ENCODE results near the gene EP300. TPM values are rescaled to one million over a fixed set of nuclear protein-coding genes. Genes with fewer than 3 reads are reported as not detected.

Gene EP300
- total and polyA plus RNA-seq, 3 donors from 2014 or later = 59.2 to 242 (median 221) TPM

- intact Hi-C loops (cut with DNase I; ENCODE audit: low total_unique reads) = no loop called here
- WGBS, 2 donors = 79 to 81% methylated on average over 3 of the region's 3 CpGs
These were observed 88.5 kb downstream of the EP300 start for GRCh38 chr22:41180926-41181325.

DNA sequence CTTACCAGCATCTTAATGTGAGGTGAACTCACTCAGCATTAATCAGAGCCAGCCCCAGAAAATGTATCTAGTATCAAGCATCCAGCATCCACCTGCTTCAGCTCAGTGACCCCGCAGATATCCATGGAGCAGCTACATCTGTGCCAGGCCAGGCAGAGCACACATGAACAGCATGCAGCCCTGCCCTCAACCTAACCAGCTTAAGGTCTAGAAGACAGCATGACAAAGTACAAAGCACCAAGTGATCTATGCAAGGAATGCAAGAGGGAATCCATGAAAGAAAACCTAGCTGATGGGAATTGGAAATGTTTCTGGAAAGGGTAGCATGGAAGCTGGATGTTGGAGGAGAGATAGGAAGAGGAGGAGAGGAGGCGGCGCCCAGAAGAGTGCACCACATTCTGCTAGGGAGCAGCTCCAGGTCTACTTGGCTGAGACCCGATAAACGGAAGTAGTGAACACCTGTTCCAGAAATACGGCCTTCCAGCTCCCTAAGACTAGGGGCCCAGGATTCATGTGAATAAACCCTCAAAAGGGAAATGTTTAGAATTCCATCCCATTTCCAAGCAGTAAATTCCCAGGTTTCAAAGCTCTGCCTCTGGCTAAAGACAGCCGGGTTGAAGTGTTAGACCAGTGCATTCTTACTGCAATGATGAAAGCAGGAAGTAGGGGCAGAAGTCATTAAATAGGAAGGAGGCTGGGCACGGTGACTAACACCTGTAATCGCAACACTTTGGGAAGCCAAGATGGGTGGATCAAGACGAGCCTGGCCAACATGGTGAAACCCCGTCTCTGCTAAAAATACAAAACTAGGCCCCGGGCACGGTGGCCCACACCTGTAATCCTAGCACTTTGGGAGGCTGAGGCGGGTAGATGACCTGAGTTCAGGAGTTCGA is 89.2 kb downstream of the EP300 start:
- WGBS, 2 donors = 67 to 70% methylated on average over 15 of the region's 15 CpGs
- TF ChIP-seq POLR2A (IDR thresholded peaks at IDR 0.05) = no peak
- TF ChIP-seq, protein P1, sequence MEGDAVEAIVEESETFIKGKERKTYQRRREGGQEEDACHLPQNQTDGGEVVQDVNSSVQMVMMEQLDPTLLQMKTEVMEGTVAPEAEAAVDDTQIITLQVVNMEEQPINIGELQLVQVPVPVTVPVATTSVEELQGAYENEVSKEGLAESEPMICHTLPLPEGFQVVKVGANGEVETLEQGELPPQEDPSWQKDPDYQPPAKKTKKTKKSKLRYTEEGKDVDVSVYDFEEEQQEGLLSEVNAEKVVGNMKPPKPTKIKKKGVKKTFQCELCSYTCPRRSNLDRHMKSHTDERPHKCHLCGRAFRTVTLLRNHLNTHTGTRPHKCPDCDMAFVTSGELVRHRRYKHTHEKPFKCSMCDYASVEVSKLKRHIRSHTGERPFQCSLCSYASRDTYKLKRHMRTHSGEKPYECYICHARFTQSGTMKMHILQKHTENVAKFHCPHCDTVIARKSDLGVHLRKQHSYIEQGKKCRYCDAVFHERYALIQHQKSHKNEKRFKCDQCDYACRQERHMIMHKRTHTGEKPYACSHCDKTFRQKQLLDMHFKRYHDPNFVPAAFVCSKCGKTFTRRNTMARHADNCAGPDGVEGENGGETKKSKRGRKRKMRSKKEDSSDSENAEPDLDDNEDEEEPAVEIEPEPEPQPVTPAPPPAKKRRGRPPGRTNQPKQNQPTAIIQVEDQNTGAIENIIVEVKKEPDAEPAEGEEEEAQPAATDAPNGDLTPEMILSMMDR (IDR thresholded peaks at IDR 0.05) = no peak
- intact Hi-C loops (cut with DNase I; ENCODE audit: low total_unique reads) = no loop called here
- Histone ChIP-seq H3K27me3 (no peaks in the 10 kb centered on the region), H3K4me1 (no peaks in the 10 kb centered on the region), H3K4me3 (no peak overlapping the region), H3K36me3 (ENCODE audit: low read depth, missing control alignments) (no peaks in the 10 kb centered on the region), H3K9me3 (no peaks in the 10 kb centered on the region), H3K27ac (no peak overlapping the region)
- DNase-seq = no peak

More at GRCh38 chr22:41180926-41181325, 88.5 kb downstream of the EP300 start:
- no peak overlapping the region for H3K27ac ChIP-seq
- no peaks in the 10 kb centered on the region for H3K4me1 ChIP-seq
- H3K4me3 ChIP-seq = no peak overlapping the region
- no peaks in the 10 kb centered on the region for H3K36me3 ChIP-seq (ENCODE audit: low read depth, missing control alignments)
- H3K9me3 ChIP-seq = no peaks in the 10 kb centered on the region
- TF ChIP-seq, protein P1 (IDR thresholded peaks at IDR 0.05) = no peak
- TF ChIP-seq POLR2A (IDR thresholded peaks at IDR 0.05) = no peak
- no peaks in the 10 kb centered on the region for H3K27me3 ChIP-seq
- no peak for DNase-seq

- TF ChIP-seq, protein P1 (IDR thresholded peaks at IDR 0.05) = no peak
- TF ChIP-seq POLR2A (IDR thresholded peaks at IDR 0.05) = no peak
These were observed 92.3 kb downstream of the EP300 start for GRCh38 chr22:41184679-41185078.

DNA sequence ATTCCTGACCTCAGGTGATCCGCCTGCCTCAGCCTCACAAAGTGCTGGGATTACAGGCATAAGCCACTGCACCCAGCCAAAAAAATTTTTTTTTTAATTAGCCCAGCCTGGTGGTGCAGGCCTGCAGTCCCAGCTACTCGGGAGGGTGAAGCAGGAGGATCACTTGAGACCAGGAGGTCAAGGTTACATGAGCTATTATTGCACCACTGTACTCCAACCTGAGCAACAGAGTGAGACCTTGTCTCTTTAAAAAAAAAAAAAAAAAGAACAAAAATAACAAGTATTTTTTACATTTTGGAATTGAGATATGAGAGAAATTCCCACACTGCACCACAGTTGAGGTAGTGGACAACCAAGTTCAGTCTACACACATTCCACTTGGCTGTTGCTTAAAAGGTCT is 99.1 kb downstream of the EP300 start:
- Histone ChIP-seq H3K4me1 (no peaks in the 10 kb centered on the region), H3K36me3 (ENCODE audit: low read depth, missing control alignments) (no peaks in the 10 kb centered on the region), H3K9me3 (no peaks in the 10 kb centered on the region), H3K4me3 (no peak overlapping the region), H3K27me3 (no peaks in the 10 kb centered on the region), H3K27ac (no peak overlapping the region)
- intact Hi-C loops (cut with DNase I; ENCODE audit: low total_unique reads) = no loop called here
- no peak for DNase-seq
- 51 to 71% methylated on average over 2 of the region's 2 CpGs for WGBS, 2 donors
- TF ChIP-seq, protein P1 (IDR thresholded peaks at IDR 0.05) = no peak
- no peak for TF ChIP-seq POLR2A (IDR thresholded peaks at IDR 0.05)

More at GRCh38 chr22:41184679-41185078, 92.3 kb downstream of the EP300 start:
- intact Hi-C loops (cut with DNase I; ENCODE audit: low total_unique reads) = no loop called here
- no peak for DNase-seq
- Histone ChIP-seq H3K9me3 (no peaks in the 10 kb centered on the region), H3K36me3 (ENCODE audit: low read depth, missing control alignments) (no peaks in the 10 kb centered on the region), H3K27me3 (no peaks in the 10 kb centered on the region), H3K4me1 (no peaks in the 10 kb centered on the region), H3K27ac (no peak overlapping the region), H3K4me3 (no peak overlapping the region)
- WGBS, 2 donors = 67 to 71% methylated on average over 3 of the region's 3 CpGs

Data from testis (tissue), 3 donors.